ENCODE results near the gene EDAR.

The EDAR gene

DNA sequence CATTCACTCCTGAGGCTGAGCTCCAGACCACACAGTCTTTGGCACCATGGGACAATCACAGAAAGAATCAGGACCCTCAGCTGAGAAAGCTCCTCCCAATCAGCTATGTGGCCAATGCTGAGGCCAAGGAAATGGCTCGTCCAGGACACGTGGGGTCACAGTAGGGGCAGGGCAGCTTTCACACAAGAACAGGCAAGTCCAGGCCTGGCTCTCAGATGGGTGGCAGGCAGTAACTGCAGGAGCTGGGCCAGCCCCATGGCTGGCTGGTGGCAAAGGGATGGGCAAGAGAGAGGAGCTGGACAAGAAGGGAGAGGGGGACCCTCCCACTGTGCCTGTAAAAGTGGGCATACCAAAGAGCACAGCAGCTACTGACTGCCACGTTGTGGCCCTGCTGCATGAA lies 12.2 kb upstream of the EDAR start:
- DNase-seq (ENCODE audit: low read depth in 2 of 2) = no peak

- DNase-seq (ENCODE audit: low read depth in 2 of 2) = no peak
These were observed 11.7 kb upstream of the EDAR start for GRCh38 chr2:109000738-109001137.

- DNase-seq (ENCODE audit: low read depth in 2 of 2) = no peak
These were observed 9.9 kb upstream of the EDAR start for GRCh38 chr2:108998911-108999310.

GRCh38 chr2:108994178-108994577 lies 5.2 kb upstream of the EDAR start:
- DNase-seq (ENCODE audit: low read depth in 2 of 2) = no peak

DNA sequence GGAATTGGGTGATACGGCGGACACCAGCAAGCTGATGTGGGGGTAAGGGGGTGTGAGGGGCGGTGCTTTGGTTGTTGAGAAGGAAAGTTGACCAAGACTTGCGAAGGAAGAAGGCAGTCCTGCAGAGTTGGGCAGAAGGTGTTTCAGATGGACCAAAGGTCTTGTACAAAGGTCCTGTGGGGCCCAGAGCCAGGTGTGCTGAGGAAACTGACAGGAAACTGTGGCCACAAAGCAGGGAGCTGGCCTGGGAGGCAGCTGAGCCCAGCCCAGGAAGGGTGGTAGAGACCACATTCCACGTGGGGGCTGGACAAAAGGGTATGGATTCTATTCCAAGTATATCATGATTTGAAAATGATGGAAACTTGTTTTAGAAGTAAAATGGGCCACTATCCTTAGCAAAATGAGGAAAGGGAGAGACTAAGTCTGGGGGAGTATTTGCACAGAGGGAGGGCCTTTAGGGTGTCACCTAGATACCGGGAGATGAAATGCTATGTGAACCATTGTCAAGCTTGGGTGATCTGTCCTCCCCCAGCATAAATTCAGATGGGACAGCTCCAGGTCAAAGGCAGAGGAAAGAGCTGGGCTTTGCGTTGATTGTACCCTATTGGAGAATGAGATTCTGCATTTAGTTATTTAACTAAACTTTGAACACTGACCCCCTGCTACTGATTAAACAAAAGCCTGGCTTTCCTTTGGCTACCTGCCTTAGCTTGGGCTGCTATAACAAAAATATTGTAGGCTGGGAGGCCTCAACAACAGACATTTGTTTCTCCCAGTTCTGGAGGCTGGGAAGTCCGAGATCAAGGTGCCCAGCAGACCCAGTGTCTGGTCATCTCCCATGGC lies 4.3 kb upstream of the EDAR start:
- DNase-seq (ENCODE audit: low read depth in 2 of 2) = no peak

DNA sequence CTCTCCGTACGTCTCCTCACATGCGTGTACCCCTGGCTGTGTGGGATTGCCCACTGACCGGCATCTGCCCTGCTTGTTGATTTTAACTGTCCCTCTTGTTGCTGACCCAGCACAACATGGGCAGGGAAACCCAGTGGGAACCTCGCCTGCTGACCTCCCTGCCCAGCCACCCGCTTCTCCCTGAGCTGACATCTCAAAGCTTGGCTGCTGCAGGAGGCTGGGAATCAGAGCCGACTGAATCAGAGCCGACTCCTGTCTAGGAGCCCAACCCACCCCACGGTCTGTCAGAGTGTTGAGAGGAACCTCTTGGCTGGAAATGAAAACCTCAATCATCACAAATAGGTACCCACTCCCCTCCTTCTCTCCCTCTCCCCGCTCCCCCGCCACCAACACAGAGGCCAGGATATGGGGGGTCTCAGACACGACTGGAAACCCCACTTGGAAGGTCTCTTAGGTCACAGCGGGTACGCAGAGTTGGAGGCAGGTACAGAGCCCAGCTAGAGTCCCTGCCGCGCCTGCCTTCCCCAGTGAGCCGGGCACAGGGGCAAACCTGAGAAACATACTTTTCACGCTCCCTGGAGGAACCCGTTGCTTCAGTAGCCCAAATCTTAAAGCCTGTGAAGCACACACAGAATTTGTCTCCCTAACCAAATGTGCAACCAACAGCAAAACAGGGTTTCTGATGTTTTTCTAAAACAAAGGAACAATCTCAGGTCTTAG lies 784 bp downstream of the EDAR start:
- no peak for DNase-seq (ENCODE audit: low read depth in 2 of 2)

- no peak for DNase-seq (ENCODE audit: low read depth in 2 of 2)
These were observed 2.0 kb downstream of the EDAR start for GRCh38 chr2:108986916-108987510.

GRCh38 chr2:108983610-108984009 lies 5.4 kb downstream of the EDAR start:
- no peak for DNase-seq (ENCODE audit: low read depth in 2 of 2)

DNA sequence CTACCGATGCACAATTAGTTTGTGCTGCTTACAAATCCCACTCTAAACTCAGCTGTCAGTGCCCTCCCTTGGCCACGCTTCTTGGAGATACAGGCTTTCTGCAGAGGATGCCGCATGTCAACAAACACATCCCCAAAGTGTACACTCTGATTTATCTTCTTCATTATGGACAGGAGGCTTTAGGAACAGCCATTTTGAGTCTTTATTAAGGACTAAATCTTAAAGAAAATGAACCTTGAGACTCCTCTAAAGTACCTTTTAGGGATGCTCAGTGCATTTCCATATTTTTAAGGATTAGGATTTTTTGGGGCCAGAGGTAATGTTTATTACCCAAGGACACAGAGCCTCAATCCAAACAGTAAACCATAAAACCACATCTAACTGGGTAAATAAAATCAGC lies 6.0 kb downstream of the EDAR start:
- no peak for DNase-seq (ENCODE audit: low read depth in 2 of 2)

GRCh38 chr2:108982259-108982679 lies 6.8 kb downstream of the EDAR start:
- DNase-seq (ENCODE audit: low read depth in 2 of 2) = no peak

GRCh38 chr2:108981846-108982245 lies 7.2 kb downstream of the EDAR start:
- DNase-seq (ENCODE audit: low read depth in 2 of 2) = no peak

DNA sequence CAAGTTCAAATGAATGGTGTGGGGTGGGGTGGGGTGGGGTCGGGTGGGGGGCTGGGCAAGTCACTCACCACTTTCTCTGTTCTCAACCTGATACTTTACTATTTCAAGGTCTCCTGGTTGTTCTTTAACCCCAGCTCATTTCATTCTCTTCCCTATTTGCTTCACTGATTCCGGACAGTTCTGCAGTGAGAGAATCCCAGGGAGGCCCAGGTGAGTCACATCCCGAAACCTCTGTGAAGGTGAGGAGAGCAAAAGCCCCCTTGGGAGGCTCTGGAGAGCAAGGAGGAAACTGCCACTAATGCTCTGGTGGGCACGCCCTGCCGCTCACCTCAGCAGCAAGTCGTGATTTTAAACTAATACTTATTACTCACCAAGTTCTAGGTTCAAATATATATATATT lies 8.9 kb downstream of the EDAR start:
- no peak for DNase-seq (ENCODE audit: low read depth in 2 of 2)

DNA sequence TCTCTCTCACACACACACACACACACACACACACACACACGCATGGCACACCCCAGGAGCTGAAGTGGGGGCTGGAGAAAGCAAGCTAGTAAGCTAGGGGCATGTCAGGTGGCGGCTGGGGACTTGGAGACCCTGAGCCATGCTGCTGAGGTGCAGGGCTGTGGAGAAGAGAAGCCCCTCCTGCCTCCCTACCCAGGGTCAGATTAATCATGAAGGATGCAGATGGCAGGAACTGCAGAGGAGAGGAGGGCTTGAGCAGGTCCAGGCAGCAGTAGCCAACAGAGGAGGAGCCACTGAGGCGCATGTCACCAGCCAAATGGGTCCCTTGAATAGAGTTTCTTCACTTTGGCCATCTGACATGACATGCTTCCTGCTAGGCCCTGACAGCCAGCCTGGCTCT lies 9.6 kb downstream of the EDAR start:
- no peak for DNase-seq (ENCODE audit: low read depth in 2 of 2)

DNA sequence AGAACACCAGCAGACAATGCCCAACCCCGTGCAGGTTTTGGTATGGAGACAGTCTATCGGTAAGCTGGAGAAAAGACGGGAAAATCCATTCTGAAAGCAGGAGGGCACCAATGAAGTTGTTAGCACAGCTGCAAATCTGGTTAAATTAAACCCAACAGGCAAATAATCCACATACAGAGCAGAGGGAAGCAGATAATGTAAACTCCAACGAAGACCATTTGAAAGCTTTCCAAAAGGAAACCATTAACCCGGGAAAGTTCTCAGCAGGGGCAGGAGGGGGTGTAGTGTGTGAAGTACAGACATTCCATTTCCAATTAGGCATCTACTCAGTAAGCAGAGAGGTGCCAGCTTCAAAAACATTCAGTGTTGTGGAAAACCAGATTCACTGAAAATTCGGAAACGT lies 10.3 kb downstream of the EDAR start:
- DNase-seq (ENCODE audit: low read depth in 2 of 2) = no peak

- no peak for DNase-seq (ENCODE audit: low read depth in 2 of 2)
These were observed 13.2 kb downstream of the EDAR start for GRCh38 chr2:108975613-108976435.

DNA sequence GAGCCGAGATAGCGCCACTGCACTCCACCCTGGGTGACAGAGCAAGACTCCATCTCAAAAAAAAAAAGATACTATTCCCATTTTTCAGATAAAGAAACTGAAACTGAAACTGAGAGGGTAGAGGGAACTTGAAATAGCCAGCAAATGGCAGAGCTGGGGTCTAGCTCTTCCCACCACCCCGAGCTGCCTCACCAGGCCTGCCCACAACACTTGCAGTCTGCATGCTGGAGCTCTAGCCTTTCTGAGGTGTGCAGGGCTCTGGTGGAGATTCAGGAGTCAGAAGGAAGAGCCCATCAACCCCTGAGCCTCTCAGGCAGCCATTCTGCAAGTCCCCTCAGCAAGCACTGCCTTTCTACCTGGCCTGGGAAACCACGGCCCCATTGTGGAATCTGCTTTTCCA lies 14.3 kb downstream of the EDAR start:
- DNase-seq (ENCODE audit: low read depth in 2 of 2) = no peak

DNA sequence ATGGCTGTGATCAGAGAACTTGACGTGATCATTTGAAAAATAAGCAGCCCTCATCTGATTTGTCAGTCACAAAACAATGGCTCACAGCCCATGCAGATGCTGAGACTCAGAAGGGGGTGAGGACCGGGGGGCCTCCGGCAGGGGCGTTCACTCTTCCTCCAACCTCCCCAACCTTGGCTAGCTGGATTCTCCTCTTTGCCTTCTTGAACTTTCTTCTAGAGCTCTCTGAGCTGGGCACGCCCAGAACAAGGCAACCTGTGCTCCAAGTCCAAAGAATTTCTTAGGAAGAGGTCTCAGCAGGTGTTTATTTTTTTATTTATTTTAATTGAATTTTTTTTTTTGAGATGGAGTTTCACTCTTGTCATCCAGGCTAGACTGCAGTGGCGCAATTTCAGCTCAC lies 16.4 kb downstream of the EDAR start:
- DNase-seq (ENCODE audit: low read depth in 2 of 2) = no peak

DNA sequence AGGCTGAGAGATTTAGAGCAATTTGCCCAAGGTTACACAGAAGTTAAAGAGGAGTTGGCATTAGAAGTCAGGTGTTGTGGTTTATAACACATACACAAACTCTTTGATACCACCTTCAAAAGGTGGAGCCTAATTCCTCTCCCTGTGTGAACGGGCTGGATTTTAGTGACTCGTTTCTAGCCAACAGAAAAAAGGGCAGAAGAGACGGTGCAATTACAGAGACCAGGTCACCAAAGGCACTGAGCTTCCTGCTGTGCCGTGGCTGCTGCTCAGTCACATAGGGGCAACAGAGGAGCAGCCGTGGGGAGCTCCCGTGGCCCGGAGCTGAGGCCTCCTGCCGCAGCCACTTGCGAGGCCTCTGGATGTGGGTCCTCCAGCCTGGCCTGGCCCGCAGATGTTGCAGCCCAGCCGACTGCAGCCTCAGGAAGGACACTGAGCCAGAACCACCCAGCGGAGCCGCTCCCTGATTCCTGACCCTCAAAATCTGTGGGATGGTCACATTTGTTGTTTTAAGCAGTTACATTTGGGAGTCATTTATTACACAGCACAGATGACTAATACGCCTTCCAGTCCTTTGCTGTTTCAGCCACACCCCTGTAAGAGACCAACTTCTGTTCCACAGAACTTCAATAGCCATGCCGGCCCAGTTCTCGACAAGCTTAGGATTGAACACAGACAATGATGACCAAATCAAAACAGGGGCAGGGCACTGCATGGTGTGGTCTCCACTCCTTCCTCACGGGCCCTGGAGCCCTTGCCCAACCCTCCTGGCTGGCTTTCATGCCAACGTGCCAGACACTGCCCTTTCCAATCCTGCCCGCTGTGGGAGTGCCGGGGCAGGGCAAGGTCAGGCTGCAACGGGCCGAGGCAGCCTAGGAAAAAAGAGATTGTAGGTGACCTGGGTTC lies 17.1 kb downstream of the EDAR start:
- no peak for DNase-seq (ENCODE audit: low read depth in 2 of 2)

- no peak for DNase-seq (ENCODE audit: low read depth in 2 of 2)
These were observed 18.7 kb downstream of the EDAR start for GRCh38 chr2:108970369-108970768.

GRCh38 chr2:108969856-108970255 lies 19.2 kb downstream of the EDAR start:
- DNase-seq (ENCODE audit: low read depth in 2 of 2) = no peak

GRCh38 chr2:108968619-108969018 lies 20.4 kb downstream of the EDAR start:
- DNase-seq (ENCODE audit: low read depth in 2 of 2) = no peak
